HG03139 (cell line): Measurements from ENCODE around the gene OBSCN.
"Not testable (repeated sequence)": the region's sequence is repeated elsewhere in the genome, so short reads cannot be mapped to it uniquely, and the experiment has no call there.

Experiments
- ATAC-seq: cut with Tn5 transposase; IDR thresholded peaks from one replicate; pipeline ENCODE4 v1.9.1; 2021; ENCODE audit not compliant: unreplicated experiment

OBSCN gene

GRCh38 chr1:228256626-228257375 lies 49.0 kb downstream of the OBSCN start:
- ATAC-seq, result no peak

GRCh38 chr1:228258486-228258885 lies 50.6 kb downstream of the OBSCN start:
- no peak for ATAC-seq

GRCh38 chr1:228259368-228259894 lies 51.6 kb downstream of the OBSCN start:
- no peak for ATAC-seq

- ATAC-seq, result no peak
Observed at GRCh38 chr1:228259951-228260350, 52.1 kb downstream of the OBSCN start.

GRCh38 chr1:228261706-228262105 lies 53.9 kb downstream of the OBSCN start:
- no peak for ATAC-seq

GRCh38 chr1:228262475-228262874 lies 54.6 kb downstream of the OBSCN start:
- ATAC-seq, result no peak

- ATAC-seq, result no peak
Observed at GRCh38 chr1:228263636-228264035, 55.8 kb downstream of the OBSCN start.

GRCh38 chr1:228264090-228264829 lies 56.4 kb downstream of the OBSCN start:
- no peak for ATAC-seq

GRCh38 chr1:228265167-228265566 lies 57.3 kb downstream of the OBSCN start:
- no peak for ATAC-seq

- no peak for ATAC-seq
Observed at GRCh38 chr1:228267962-228268880, 60.4 kb downstream of the OBSCN start.

- no peak for ATAC-seq
Observed at GRCh38 chr1:228268881-228269265, 61.0 kb downstream of the OBSCN start.

- not testable (repeated sequence) for ATAC-seq
Observed at GRCh38 chr1:228269431-228269830, 61.6 kb downstream of the OBSCN start.

- no peak for ATAC-seq
Observed at GRCh38 chr1:228270032-228270431, 62.2 kb downstream of the OBSCN start.

GRCh38 chr1:228271701-228272251 lies 63.9 kb downstream of the OBSCN start:
- ATAC-seq, result no peak

GRCh38 chr1:228272331-228272791 lies 64.5 kb downstream of the OBSCN start:
- ATAC-seq, result no peak

- no peak for ATAC-seq
Observed at GRCh38 chr1:228272831-228273571, 65.2 kb downstream of the OBSCN start.

- no peak for ATAC-seq
Observed at GRCh38 chr1:228273720-228274451, 66.0 kb downstream of the OBSCN start.

- no peak for ATAC-seq
Observed at GRCh38 chr1:228274452-228275178, 66.8 kb downstream of the OBSCN start.

- no peak for ATAC-seq
Observed at GRCh38 chr1:228275179-228275429, 67.3 kb downstream of the OBSCN start.
